CD4-positive, alpha-beta T cell treated with Interleukin-1 beta for 1 hour (primary cell): ENCODE data around the gene MLLT1.

Source experiments
- DNase-seq, 2 donors: peaks; one replicate each; pipeline ENCODE4 v3.0.0-alpha.2; 2020 to 2022

Gene MLLT1

GRCh38 chr19:6220385-6221191, 59.2 kb downstream of the MLLT1 start:
- no peak for DNase-seq

GRCh38 chr19:6219586-6220290, 60.0 kb downstream of the MLLT1 start:
- no peak for DNase-seq

- no peak for DNase-seq
These were observed 60.6 kb downstream of the MLLT1 start for GRCh38 chr19:6219147-6219525.

- DNase-seq = peak; percentile 77 to 81
These were observed 61.2 kb downstream of the MLLT1 start for GRCh38 chr19:6218491-6219146.

- no peak for DNase-seq
These were observed 61.9 kb downstream of the MLLT1 start for GRCh38 chr19:6217752-6218334.

GRCh38 chr19:6216996-6217751, 62.6 kb downstream of the MLLT1 start:
- no peak for DNase-seq

GRCh38 chr19:6216236-6216995, 63.4 kb downstream of the MLLT1 start:
- DNase-seq = no peak

GRCh38 chr19:6215701-6216235, 64.0 kb downstream of the MLLT1 start:
- DNase-seq = no peak

- DNase-seq = no peak
These were observed 64.8 kb downstream of the MLLT1 start for GRCh38 chr19:6214881-6215541.

GRCh38 chr19:6213696-6214641, 65.8 kb downstream of the MLLT1 start:
- no peak for DNase-seq

- DNase-seq = no peak
These were observed 66.5 kb downstream of the MLLT1 start for GRCh38 chr19:6213266-6213595.

- no peak for DNase-seq
These were observed 67.1 kb downstream of the MLLT1 start for GRCh38 chr19:6212403-6213265.

- no peak for DNase-seq
These were observed 68.0 kb downstream of the MLLT1 start for GRCh38 chr19:6211632-6212402.

- DNase-seq = no peak
These were observed 68.8 kb downstream of the MLLT1 start for GRCh38 chr19:6210721-6211600.

GRCh38 chr19:6210091-6210490, 69.7 kb downstream of the MLLT1 start:
- DNase-seq = no peak

- no peak for DNase-seq
These were observed 70.1 kb downstream of the MLLT1 start for GRCh38 chr19:6209680-6210079.

GRCh38 chr19:6209233-6209632, 70.5 kb downstream of the MLLT1 start:
- no peak for DNase-seq
